ENCODE results near the gene ST6GALNAC3.

Gene ST6GALNAC3

DNA sequence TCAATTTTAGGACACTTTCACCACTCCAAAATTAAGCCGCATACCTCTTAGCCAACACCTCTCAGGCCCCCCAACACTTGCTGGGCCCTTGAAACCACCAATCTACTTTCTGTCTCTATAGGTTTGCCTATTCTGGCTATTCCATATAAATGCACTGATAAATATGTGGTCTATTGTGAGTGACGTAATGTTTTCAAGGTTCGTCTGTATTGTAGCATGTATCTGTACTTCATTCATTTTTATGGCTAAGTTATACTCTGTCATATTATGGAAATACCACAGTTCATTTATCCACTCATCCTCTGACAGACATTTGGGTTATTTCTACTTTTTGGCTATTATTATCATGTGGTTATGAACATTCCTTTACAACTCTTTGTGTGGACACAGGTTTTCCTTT is 432.8 kb downstream of the ST6GALNAC3 start:
- DNase-seq (ENCODE audit: low spot score): no peak

DNA sequence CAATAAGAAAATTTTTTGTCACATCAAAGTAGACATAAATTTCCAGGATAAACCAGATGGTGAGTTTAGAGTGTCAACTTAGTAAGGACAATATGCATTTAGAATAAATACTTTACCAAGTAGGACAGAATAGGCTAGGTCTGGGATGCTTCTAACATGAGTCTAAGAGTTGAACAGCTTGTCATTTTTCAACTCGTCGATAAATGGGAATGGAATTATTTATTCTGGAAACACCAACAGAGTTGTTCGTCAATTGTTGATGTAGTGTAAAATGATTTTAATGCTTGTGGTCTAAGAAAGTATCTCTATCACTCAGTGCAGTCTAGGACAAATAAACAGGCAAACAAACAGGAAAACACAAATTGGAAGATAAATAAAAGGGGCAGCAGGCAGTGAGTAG is 434.3 kb downstream of the ST6GALNAC3 start:
- no peak for DNase-seq (ENCODE audit: low spot score)

DNA sequence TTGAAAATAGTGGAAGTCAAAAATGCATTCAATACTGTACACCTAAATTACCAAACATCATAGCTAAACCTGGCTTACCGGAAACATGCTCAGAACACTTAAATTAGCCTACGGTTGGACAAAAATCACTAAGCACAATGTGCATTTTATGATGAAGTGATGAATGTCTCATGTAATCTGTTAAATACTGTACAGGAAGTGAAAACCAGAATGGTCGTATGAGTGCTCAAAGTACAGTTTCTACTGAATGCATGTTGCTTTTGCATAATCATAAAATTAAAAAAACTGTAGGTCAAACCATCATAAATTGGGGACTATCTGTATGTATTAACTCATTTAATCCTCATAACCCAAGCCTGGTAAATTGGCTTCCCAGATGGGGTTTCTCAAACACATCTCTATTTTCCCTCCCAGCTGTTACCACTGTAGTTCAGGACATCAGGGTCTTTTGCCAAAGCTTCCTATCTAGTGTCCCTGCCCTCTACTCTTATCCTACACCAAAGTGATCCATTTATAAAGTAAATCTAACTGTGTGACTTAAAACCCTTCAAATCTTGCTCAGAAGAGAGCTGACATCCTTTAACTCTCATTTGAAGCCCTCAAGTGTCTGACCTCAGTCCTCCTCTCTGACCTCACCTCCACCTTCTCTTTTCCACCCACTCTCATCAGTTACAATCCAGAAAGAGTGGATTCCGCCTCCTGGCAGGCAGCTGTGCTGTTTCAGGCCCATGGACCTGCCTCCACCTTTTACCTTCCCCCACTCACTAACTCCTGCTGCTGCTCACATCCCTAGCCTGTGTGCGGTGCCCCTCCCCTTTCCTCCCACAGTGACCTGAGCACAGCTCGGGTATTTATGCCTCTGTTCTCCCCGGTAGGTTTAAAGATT is 436.4 kb downstream of the ST6GALNAC3 start:
- DNase-seq (ENCODE audit: low spot score): no peak

DNA sequence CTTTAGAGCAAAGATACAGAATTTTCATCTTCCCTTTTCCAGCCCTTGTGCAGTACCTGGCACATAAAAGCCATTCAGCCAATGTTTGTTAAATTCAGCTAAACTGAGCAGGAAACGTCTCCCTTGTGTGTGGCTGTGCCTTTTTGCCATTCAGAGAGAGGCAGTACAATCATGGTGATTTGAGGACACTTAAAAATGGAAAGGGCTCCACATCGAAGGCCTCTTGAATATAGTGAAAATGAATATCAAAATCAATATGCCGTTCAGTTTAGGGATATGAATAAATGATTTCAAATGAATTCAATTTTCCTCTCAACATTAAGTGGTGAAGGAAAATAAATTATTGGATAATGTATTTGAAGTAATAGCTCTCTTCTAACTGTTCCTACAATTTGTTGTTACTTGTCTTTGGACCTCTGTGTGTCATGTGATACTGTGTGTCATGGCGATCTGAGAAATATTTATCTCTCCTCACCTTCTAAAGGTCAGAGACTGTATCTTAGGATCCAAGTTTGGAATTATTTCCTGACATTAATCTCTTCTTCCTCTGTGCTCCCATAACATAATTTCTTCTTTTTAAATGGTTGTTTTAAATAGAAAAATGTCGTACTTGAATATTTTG is 437.1 kb downstream of the ST6GALNAC3 start:
- no peak for DNase-seq (ENCODE audit: low spot score)

DNA sequence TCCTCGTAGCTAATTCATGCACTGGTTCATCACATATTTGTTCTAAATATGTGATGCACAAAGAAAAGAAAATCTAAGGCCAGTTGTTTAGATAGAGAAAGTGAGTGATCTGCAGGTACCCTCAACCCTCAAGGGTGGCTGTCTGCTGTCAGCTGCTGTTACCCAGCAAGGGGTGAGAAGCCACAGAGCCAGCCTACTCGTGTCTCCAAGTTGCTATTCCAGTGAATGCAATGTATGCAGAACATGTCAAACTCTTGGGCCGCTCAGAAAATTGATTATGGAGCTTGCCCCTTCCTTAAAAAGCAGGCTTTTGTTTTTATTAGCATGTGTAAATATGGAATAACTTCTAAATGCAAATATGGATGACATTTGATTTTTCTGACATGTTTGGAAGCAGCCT is 456.4 kb downstream of the ST6GALNAC3 start:
- no peak for DNase-seq (ENCODE audit: low spot score)

DNA sequence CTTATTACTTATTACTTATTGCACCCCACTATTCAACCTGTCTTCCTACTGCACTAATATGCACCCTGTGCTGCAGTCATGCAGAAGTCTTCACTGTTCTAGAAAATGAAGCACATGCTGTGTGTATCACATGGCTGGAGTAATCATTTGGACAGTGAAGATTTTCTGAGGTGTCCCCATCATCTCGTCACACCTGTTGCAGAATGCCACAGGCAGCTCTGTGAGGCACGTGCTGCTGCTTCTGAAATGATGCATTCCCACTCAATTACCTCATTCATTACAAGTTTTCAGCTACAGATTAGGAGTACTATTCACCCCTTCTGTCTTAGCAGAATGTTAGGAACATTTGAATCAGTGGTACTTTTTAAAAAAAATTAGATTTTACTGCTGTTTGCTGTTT is 467.1 kb downstream of the ST6GALNAC3 start:
- DNase-seq (ENCODE audit: low spot score): no peak

DNA sequence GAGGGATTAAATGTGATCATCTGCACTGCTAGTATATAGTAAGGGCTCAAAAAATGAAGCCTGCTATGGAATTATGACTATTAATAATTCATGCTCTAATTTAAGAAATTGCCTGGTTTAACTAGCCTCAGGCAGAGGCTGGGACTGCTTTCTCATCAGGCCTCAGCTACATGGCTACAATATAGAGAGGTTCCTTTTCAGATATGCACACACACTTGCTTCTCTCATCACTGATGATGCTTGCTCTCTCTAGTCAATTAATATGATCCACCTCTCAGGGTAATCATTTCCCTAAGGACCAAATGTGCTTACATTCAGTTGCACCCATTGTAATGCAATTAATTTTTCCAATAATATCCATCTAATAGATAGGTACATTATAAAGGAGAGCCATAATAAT is 467.8 kb downstream of the ST6GALNAC3 start:
- no peak for DNase-seq (ENCODE audit: low spot score)

DNA sequence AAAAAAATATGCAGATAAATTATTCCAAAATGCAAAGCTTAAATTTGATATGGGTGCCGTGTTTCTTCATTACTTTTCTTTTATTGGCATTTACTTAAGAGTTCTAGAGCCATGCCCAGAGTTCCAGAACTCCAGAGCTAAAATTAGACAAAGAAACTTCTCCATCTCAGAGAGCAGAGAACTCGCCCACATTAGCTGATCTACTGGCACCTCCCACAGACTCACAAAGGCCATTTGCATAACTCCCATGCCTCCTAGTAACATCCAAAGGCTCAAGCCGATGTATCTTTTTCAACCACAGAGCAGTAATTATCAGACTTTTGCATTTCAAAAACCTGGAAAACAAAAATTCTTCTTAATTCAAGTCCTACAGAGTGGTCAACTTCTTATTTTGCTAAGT is 468.9 kb downstream of the ST6GALNAC3 start:
- no peak for DNase-seq (ENCODE audit: low spot score)

DNA sequence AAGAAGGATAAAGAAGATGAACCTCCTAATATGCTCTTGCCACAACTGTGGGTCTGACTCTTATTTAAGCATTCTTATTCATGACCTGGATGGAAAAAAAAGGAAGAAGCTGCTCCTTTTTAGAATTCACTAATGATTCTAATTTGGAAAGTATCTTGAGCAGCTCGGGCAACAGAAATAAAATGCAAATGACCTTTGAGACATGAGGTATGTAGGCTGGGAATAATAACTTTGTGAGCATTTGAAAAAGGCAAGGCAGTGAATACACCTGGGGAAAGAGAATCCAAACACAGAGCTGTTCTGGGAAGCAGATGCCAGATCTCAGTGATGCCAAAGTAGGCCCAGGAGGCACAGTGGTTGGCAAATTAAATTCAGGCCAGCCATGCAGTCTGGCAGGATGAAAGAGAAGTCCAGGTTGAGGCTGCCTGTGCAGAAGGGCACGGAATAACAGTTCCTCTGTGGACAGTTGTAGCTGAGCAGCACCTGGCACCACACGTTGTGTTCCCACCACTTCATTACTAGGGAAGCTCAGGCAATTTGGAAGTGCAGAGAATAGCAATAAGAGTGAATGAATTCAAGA is 471.9 kb downstream of the ST6GALNAC3 start:
- no peak for DNase-seq (ENCODE audit: low spot score)

DNA sequence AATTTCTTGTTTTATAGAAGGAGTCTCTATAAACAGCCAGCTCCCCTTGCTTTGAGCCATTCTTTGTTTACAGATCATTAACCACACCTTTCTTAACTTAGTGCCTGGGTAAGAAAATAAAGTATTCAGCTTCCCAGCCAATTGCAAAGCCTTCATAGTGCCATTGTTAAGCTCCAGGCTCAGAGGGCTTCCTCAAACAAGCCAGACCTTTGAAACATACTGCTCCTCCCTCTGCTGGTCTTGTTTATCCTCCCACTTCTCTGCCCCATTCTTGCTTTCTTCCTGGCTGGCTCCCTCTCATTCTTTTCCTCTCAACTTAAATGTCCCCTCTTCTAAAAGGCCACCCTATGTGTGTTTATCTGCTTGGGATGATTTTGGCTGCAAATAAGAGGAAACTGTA is 473.4 kb downstream of the ST6GALNAC3 start:
- DNase-seq (ENCODE audit: low spot score): no peak

DNA sequence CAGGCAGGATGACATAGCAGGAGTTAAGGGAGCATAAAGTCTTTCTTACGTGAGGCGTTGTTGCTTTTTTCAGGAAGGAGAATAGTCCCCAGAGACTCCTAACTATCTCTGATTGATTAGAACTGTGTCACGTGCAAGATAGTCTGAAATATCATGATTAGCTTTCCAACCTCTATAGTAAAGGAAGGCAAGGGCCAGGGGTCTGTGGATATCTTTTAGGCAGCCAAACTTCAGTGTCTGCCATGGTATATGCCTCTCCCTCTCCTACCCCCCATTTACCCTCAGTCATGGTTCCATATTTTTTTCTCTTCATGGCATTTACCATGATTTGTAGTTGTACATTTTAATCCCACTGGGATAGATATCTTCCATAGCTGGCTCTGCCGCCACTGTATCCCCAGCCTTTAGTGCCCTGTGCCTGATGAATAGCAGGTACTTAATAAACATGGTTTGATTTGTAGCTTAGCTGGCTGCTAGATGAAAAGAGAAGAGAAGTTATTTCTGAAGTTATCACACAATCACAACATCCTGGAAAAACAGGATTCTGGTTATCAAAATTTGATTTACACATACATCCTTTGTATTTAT is 474.1 kb downstream of the ST6GALNAC3 start:
- DNase-seq (ENCODE audit: low spot score): no peak

DNA sequence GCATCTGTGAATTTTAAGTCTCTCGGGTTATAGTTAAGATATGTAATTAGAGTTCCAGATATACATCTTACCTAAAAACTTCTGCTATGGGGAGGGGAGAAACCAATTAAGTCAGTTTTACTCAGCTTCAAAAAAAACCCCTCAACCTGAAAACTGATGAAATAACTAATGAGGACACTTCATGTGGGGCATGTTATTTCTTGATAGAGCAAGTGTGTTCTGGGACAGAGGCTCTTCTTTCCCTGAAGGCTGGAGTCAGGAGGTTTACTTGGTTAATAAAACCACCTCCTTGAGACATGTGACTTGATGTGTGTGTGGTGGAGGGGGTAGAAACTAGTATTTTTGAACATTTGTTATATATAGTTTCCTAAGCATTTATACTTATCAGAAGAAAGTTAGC is 479.7 kb downstream of the ST6GALNAC3 start:
- no peak for DNase-seq (ENCODE audit: low spot score)

DNA sequence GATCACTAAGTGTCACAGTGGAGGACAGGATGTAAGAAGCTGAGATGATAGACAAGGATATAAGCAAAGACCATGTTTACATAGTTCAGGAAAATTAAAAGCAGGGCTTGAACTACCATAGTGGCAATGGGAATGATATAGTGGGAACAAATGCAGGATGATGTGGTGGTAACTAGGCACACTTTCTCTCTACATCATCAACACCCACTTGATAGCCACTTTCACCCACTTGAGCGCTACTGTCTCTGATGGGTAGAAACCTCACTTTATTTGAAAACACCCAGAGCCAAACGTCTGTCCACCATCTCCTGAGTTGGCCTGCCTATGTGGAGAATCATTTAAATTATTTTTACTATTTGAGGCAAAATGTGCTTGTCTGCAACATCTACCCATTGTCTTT is 487.7 kb downstream of the ST6GALNAC3 start:
- DNase-seq (ENCODE audit: low spot score): no peak

DNA sequence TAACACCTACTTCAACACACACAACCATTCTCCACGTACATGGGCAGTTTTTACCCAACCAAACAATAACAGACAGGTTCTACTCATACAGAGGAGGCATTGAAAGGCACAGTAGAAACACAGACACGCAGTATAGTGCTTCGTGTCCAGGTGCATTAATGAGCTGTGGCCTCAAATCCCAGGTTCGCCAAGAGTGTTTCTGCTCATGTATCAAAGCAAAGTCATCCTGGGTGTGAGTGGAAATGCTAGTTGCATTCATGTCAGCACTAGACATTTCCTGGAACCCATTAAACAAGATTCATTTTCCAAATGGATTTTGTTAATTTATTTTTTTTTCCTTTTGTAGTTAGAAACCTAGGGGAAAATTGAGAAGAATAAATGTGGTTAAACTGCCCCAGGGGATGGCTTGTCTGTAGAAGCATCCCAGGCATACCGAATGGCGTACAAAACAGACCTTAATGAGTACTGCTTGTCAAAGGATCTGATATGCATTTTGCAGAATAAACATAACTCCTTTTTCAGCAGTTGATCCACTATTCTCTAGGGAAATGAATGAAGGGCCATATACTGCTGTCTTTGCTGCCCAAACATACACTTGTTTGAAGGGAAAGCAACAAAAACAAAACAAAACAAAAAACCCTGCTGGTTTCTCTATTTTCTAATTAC is 494.2 kb downstream of the ST6GALNAC3 start:
- DNase-seq (ENCODE audit: low spot score): no peak

DNA sequence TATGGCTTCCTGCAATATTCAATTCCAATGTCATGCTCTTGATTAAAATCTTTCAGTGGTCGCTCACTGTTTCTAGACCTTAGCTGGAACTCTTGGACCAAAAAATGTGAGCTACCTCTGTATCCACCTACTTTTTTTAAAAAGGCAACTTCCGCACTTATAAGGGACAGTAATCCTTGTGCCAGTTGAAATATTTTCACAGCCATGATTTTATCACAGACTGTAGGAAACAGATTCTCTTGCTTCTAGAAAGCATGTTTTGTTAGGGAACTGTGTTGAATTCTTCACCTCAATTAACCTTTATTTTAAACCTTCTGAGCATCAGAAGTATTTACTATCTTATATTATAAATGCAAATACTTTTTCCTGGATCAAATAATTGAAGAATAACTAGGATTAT is 496.7 kb downstream of the ST6GALNAC3 start:
- DNase-seq (ENCODE audit: low spot score): no peak

DNA sequence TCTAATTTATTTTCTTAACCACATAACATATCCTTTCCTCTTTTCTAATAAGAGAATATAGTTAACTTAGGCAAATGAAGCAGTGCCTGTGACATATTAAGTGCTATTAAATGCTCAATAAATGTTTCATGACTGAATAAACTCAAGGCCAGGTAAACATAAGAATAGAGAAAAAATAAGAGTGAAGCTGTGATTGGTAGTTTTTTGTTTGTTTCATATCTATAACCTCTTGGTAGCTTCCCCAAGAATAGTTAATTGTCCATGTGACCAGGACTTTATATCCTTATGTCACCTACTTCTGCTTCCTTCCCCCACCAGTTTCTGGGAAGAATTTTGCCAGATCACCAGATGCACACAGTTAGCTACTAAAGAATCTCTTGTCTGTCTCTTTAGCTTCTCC is 497.7 kb downstream of the ST6GALNAC3 start:
- DNase-seq (ENCODE audit: low spot score): no peak

DNA sequence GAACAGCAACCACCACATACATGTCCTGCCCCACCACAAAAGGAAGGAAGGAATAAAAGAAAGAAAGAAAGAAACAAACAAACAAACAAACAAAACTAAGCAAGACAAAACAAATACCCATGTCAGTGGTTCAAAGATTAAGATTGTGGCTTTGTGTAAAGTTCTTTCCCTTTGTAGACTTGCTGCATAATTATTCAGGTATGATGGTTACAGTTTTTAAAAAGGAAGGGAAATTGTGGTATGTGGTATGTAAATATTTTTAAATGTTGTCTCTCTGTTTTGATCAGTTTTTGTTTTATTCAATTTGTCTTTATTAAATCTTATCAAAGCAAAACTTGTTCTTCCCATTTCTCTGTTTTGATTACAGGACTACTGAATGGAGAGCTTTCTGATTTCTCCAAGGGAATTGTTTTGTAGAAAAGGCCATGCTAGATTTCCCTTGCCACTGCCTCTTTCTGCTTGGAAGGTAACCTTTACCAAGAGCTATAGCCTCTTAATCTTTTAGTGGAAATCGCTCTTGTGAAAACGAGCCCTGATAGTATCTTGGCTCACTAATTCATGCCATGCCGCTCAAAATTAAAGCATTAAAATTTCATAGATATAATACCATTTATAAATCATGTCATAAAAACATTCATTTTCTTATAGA is 502.5 kb downstream of the ST6GALNAC3 start:
- DNase-seq (ENCODE audit: low spot score): no peak

DNA sequence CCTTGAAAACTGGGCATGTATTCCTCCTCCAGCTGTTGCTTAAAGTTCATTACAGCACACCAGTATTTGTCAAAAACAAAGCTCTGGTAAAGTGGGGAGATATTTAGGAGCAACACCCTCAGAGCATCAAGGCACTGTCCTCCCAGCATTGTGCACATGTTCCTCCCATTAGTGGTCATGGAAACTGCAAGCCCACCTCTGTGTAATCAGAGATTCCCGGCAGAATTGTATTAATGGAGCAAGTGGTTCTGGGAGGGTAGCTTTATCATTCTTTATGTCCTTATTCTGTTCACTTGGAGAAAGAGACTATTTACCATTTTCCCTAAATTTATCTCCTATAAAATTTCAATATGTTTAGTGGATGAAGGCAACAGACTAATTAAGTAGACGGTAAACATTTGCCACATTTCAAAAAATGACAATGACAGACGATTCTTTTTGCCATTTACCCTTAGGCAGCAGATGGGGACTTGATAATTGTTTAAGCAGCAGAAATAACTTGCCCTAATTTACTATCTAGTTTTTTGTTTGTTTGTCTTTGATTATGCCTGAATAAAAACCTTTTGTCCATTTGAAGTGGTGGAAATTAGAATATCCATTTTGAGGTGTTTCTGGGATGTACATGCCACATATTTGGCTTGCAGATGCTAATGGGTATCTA is 503.1 kb downstream of the ST6GALNAC3 start:
- no peak for DNase-seq (ENCODE audit: low spot score)

DNA sequence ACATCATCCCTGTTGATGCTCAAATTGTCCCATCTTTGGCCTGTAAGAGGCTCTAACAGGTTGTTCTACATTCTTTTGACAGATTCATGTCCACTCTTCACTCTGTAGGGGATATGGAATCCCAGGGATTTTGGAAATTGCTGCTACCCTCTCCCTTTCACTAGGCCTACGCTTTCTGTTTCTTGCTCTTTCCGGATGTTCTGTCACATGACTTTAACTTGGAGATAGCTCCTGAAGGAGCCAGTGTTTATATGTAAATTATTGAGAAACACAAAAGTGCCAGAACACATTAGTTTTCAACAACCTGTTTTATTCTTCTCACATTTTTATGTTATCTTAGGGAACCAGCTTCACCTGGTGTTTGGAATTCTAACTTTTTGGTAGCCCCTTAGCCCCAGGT is 505.7 kb downstream of the ST6GALNAC3 start:
- DNase-seq (ENCODE audit: low spot score): no peak

DNA sequence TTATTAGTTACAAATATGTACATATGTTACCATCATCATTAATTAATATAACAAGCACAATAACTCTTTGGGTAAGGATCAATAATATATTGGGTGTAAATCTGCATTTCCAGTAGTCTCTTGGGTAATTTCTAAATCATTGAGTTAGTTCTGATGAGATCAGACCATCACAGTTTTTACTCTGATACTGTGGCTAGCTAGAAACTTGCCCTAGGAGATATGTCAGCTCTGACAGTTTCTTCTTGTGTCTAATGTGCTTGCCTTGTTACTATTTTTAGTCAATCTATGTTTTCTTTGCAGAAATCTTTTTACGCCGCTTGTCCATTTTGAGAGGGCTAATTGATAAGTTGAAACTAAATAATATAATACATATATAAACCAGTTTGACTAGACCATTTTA is 507.2 kb downstream of the ST6GALNAC3 start:
- DNase-seq (ENCODE audit: low spot score): no peak

DNA sequence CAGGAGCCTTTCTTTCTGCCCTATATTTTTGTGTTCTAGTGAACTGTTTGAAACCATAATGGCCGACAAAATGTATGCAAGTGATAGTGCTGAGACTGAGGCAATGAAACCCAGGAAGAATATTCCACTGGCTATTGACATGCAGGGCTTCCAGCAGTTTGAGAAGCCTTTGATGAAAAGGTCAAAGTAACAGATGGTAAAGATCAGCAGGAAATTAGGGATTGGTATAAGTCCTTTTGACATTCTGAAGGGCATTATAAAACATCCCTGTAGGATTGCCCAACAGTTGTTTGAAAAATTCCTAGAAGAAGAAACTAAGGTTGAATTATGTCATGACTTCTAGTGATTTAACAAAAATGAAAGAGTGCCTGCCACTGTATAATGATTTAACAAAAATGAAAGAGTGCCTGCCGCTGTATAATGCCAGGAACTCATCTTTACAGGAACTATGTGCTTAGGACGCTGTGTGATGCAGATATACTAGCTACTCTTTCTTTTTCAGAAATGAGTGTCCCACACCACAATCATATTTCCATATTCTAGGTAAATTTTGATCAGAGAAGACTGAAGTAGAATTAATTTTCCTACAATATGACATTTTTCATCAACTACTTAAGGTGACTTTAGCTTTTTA is 508.8 kb downstream of the ST6GALNAC3 start:
- no peak for DNase-seq (ENCODE audit: low spot score)

Data from CD4-positive, alpha-beta T cell treated with Interleukin-6 at 100 ng/mL for 8 hours (primary cell).